ENCODE measurements around the gene SPOCK2. TPM values are rescaled to one million over a fixed set of nuclear protein-coding genes. Genes with fewer than 3 reads are reported as not detected.

The SPOCK2 gene
- total RNA-seq, 4 donors from 2014 or later, result 4.6 to 12.1 (median 7.8) TPM

- Histone ChIP-seq H3K4me3 (no peak overlapping the region), H3K36me3 (no peaks in the 10 kb centered on the region), H3K27me3 (peaks cover 9 to 25% (median 19%) of the 10 kb centered on the region in 4 donors), H3K4me1 (peaks cover 19 to 26% (median 23%) of the 10 kb centered on the region in 4 donors), H3K9me3 (no peaks in the 10 kb centered on the region), H3K27ac (replicated peaks in 1 of 4) (no peak overlapping the region)
- intact Hi-C loops (cut with DNase I), result no loop called here
- WGBS, result 95% methylated on average over 14 of the region's 16 CpGs
- TF ChIP-seq, protein P1, sequence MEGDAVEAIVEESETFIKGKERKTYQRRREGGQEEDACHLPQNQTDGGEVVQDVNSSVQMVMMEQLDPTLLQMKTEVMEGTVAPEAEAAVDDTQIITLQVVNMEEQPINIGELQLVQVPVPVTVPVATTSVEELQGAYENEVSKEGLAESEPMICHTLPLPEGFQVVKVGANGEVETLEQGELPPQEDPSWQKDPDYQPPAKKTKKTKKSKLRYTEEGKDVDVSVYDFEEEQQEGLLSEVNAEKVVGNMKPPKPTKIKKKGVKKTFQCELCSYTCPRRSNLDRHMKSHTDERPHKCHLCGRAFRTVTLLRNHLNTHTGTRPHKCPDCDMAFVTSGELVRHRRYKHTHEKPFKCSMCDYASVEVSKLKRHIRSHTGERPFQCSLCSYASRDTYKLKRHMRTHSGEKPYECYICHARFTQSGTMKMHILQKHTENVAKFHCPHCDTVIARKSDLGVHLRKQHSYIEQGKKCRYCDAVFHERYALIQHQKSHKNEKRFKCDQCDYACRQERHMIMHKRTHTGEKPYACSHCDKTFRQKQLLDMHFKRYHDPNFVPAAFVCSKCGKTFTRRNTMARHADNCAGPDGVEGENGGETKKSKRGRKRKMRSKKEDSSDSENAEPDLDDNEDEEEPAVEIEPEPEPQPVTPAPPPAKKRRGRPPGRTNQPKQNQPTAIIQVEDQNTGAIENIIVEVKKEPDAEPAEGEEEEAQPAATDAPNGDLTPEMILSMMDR (IDR thresholded peaks at IDR 0.05), result no peak
- TF ChIP-seq EP300 (IDR thresholded peaks at IDR 0.05) (no peak), POLR2AphosphoS5 (IDR thresholded peaks at IDR 0.05) (no peak), POLR2A (IDR thresholded peaks at IDR 0.05; ENCODE audit: low read depth) (no peak)
- no peak for DNase-seq (ENCODE audit: extremely low spot score)
These were observed 4.4 kb downstream of the SPOCK2 start for GRCh38 chr10:72083790-72084459.

DNA sequence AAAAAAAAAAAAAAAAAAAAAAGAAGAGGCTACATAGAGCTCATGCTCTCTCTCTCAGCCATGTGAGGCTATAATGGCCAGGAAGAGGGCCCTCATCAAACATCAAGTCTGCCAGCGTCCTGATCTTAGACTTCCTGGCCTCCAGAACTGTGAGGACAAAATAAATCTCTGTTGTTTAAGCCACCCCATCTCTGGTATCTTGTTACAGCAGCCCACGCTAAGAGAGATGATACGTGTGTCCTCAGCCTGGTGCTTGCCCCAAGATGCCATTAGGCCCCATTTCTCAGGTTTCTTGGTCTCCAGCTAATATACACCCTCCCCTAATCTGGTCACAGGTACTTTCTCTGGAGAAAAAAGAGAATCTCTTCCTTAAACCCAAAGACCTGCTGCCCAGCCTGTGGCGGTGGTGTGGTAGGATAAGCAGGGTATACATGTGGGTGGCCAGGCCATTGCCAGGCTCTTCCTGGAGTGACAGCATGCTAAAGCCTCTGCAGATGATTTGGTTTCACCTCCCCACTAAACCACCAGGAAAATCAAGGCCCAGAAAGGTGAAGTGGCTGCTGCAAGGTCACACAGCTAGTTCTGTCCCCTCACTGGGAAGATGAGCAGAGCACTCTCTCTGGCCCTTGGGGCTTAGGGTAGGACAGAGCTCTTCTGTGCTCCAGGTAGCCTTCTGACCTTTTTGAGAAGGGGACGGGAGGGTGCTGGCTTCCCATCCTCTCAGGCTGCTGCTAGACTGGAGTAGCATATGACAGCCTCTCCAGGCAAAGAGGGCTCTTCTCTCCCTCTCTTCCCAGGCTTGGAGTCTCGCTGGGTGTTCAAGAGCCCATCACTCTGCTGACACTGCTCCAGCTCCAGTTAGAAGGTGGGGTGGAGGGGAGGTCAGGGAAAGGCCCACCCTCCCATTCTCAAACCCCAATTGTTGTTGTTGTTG lies 5.2 kb downstream of the SPOCK2 start:
- H3K4me1 ChIP-seq, result peaks cover 11 to 18% (median 15%) of the 10 kb centered on the region in 4 donors
- intact Hi-C loops (cut with DNase I), result no loop called here
- peaks cover 8 to 17% (median 12%) of the 10 kb centered on the region in 4 donors for H3K27me3 ChIP-seq
- no peak overlapping the region for H3K27ac ChIP-seq (replicated peaks in 1 of 4)
- no peaks in the 10 kb centered on the region for H3K9me3 ChIP-seq
- no peak for DNase-seq (ENCODE audit: extremely low spot score)
- TF ChIP-seq, protein P1 (IDR thresholded peaks at IDR 0.05), result no peak
- no peak for TF ChIP-seq POLR2AphosphoS5 (IDR thresholded peaks at IDR 0.05)
- no peak for TF ChIP-seq POLR2A (IDR thresholded peaks at IDR 0.05; ENCODE audit: low read depth)
- no peak for TF ChIP-seq EP300 (IDR thresholded peaks at IDR 0.05)
- 91% methylated on average over 6 of the region's 6 CpGs for WGBS
- no peak overlapping the region for H3K4me3 ChIP-seq
- no peaks in the 10 kb centered on the region for H3K36me3 ChIP-seq

- 85% methylated on average over 11 of the region's 14 CpGs for WGBS
- Histone ChIP-seq H3K9me3 (no peaks in the 10 kb centered on the region), H3K27ac (replicated peaks in 1 of 4) (no peak overlapping the region), H3K4me3 (no peak overlapping the region), H3K27me3 (peaks cover 0 to 6% (median under 1%) of the 10 kb centered on the region in 4 donors), H3K36me3 (no peaks in the 10 kb centered on the region), H3K4me1 (peaks cover 0 to 7% (median 4%) of the 10 kb centered on the region in 4 donors)
- DNase-seq (ENCODE audit: extremely low spot score), result no peak
- intact Hi-C loops (cut with DNase I), result no loop called here
- no peak for TF ChIP-seq POLR2A (IDR thresholded peaks at IDR 0.05; ENCODE audit: low read depth)
- no peak for TF ChIP-seq EP300 (IDR thresholded peaks at IDR 0.05)
- TF ChIP-seq POLR2AphosphoS5 (IDR thresholded peaks at IDR 0.05), result no peak
- TF ChIP-seq, protein P1 (IDR thresholded peaks at IDR 0.05), result no peak
These were observed 6.4 kb downstream of the SPOCK2 start for GRCh38 chr10:72081772-72082590.

DNA sequence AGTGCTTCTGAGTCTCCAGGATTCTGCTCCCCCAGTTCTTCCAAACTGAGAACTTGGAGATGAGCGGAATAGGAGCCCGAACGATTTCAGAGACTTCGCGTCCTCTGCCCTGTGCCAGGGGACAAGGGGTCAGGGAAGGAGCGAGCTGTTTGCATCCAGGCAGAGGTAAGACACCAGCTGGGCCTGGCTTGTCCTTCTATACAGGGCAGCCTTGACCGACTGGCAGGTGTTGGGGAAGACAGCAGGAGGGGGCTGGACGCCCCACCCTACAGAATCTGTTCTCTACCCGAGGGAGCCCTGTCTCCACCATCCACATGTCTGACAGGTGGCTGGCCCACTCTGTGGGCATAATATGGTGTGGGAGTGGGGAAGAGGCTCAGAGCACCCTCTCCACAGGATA lies 7.1 kb downstream of the SPOCK2 start:
- no peaks in the 10 kb centered on the region for H3K9me3 ChIP-seq
- WGBS, result 95% methylated on average over 6 of the region's 9 CpGs
- H3K4me1 ChIP-seq, result no peaks in the 10 kb centered on the region
- no peak overlapping the region for H3K27ac ChIP-seq (replicated peaks in 1 of 4)
- intact Hi-C loops (cut with DNase I), result no loop called here
- H3K4me3 ChIP-seq, result no peak overlapping the region
- TF ChIP-seq, protein P1 (IDR thresholded peaks at IDR 0.05), result no peak
- TF ChIP-seq POLR2A (IDR thresholded peaks at IDR 0.05; ENCODE audit: low read depth) (no peak), EP300 (IDR thresholded peaks at IDR 0.05) (no peak), POLR2AphosphoS5 (IDR thresholded peaks at IDR 0.05) (no peak)
- DNase-seq (ENCODE audit: extremely low spot score), result no peak
- H3K36me3 ChIP-seq, result no peaks in the 10 kb centered on the region
- no peaks in the 10 kb centered on the region for H3K27me3 ChIP-seq

Measured in esophagus muscularis mucosa (tissue), 4 donors.